ENCODE measurements around the gene LACRT. TPM values are rescaled to one million over a fixed set of nuclear protein-coding genes. Genes with fewer than 3 reads are reported as not detected.
"Not testable (repeated sequence)": the region's sequence is repeated elsewhere in the genome, so short reads cannot be mapped to it uniquely, and the experiment has no call there.

Gene LACRT
- total and polyA plus RNA-seq, 2 of the 8 experiments (the other 6 are each of a cell fraction or from before 2014, with no cell fraction given) = not detected

GRCh38 chr12:54639112-54639511 is 4.4 kb upstream of the LACRT start:
- H2BK15ac ChIP-seq (ENCODE audit: low read length); H3K36me3 ChIP-seq (ENCODE audit: control insufficient read depth in 2 of 4, insufficient read depth in 4 of 4, low read length in 3 of 4); H3K23me2 ChIP-seq (ENCODE audit: low read depth, low read length); H3K79me2 ChIP-seq (ENCODE audit: control insufficient read depth in 1 of 2, insufficient read depth in 2 of 2, low read length in 2 of 2); H3K79me1 ChIP-seq (ENCODE audit: low read depth, low read length); DNase-seq (ENCODE audit: low read depth in 1 of 2, low spot score in 2 of 2); H2BK5ac ChIP-seq (ENCODE audit: low read depth, low read length); H4K8ac ChIP-seq (ENCODE audit: extremely low read depth, insufficient read depth, low read length); H2BK20ac ChIP-seq (ENCODE audit: low read length); H3K4me2 ChIP-seq (ENCODE audit: insufficient read depth in 1 of 2, low read depth in 2 of 2, low read length in 2 of 2); FAIRE-seq; H3K4me3 ChIP-seq (ENCODE audit: extremely low read depth in 1 of 4, insufficient read depth in 2 of 4, low read depth in 3 of 4, low read length in 4 of 4); H3K9ac ChIP-seq (replicated peaks in 1 of 4; ENCODE audit: extremely low read depth in 1 of 4, low read depth in 3 of 4, low read length in 3 of 4); H2BK12ac ChIP-seq (ENCODE audit: low read depth, low read length); H4K91ac ChIP-seq (replicated peaks; ENCODE audit: insufficient read length, low read length); POLR2A ChIA-PET (ENCODE audit: partially characterized antibody); H2BK120ac ChIP-seq (replicated peaks; ENCODE audit: low read depth, low read length); H3K56ac ChIP-seq (replicated peaks; ENCODE audit: insufficient read length, low read depth, low read length); H3K27ac ChIP-seq (ENCODE audit: low read depth, low read length); H3K4me1 ChIP-seq (replicated peaks in 1 of 4; ENCODE audit: control insufficient read depth in 3 of 4, insufficient read depth in 4 of 4, low read length in 3 of 4); CTCF ChIA-PET (ENCODE audit: partially characterized antibody); H3K4ac ChIP-seq (replicated peaks; ENCODE audit: insufficient read length, low read depth, low read length); H4K20me1 ChIP-seq (replicated peaks in 1 of 2; ENCODE audit: control insufficient read depth in 1 of 2, insufficient read depth in 2 of 2, low read length in 2 of 2); H2AK5ac ChIP-seq (ENCODE audit: low read depth, low read length); H3K18ac ChIP-seq (ENCODE audit: extremely low read depth, low read length); H3K23ac ChIP-seq (ENCODE audit: insufficient read length); H2AFZ ChIP-seq (ENCODE audit: low read length); H3K27me3 ChIP-seq (replicated peaks in 1 of 4; ENCODE audit: control insufficient read depth in 3 of 4, extremely low read depth in 1 of 4, insufficient read depth in 3 of 4, low read length in 3 of 4); H4K5ac ChIP-seq (ENCODE audit: insufficient read length, low read depth, low read length); H3K14ac ChIP-seq (ENCODE audit: insufficient read length); H3K9me3 ChIP-seq (ENCODE audit: insufficient read depth in 2 of 2, low read depth in 1 of 2, low read length in 1 of 2): not testable (repeated sequence)
- 91% methylated on average over 2 of the region's 2 CpGs; no CpG with 5 or more reads in 1 of the 2 experiments for WGBS, 2 experiments (ENCODE audit: extremely low coverage in 1 of 2, insufficient coverage in 1 of 2, insufficient read length in 1 of 2, insufficient replicate concordance in 2 of 2, low coverage in 1 of 2, low lambda C conversion rate in 2 of 2, missing lambda C conversion rate in 1 of 2)

Measured in H1 (cell line).